HepG2 (cell line): Measurements from ENCODE around the gene PTPRC. TPM values are rescaled to one million over a fixed set of nuclear protein-coding genes. Genes with fewer than 3 reads are reported as not detected.

Experiments used
- ATAC-seq: fragments of 200-7000 bp; cut with Tn5 transposase; 3 replicates; pipeline ENCODE4 v1.9.1; 2020; ENCODE audit warnings: mild to moderate bottlenecking, moderate library complexity
- BruUV-seq: library from RNA; stranded (reverse); fragments of 400-500 nt; replicated peaks from 2 replicates; lab custom pipeline; 2021; lab: Mats Ljungman, UMichigan
- CTCF ChIA-PET: fragments of 300-600 bp; formaldehyde crosslinking; extraction: SDS; loops from one replicate; lab custom pipeline; 2021; ENCODE audit warnings: low total read pairs, inconsistent platforms, low intra/inter-chr PET ratio; lab: Yijun Ruan, JAX
- POLR2A ChIA-PET: fragments of 350-600 bp; sonication (Branson Sonifier 250); formaldehyde crosslinking; loops from one replicate; lab custom pipeline; 2020; ENCODE audit warnings: antibody characterized with exemption, inconsistent platforms; lab: Yijun Ruan, JAX
- DNase-seq: peaks from one replicate; pipeline ENCODE4 v3.0.0-alpha.2; 2015; ENCODE audit warnings: low spot score
- FAIRE-seq: peaks from 3 replicates; lab custom pipeline; 2011; peaks lifted over from hg19 to GRCh38; lab: Jason Lieb, UNC
- H2AFZ ChIP-seq: one replicate; pipeline ENCODE4 v1.6.1; 2011; ENCODE audit warnings: low read length, inconsistent platforms
- H3K27ac ChIP-seq: fragments of 300-600 bp; 3 replicates; pipeline ENCODE4 v1.8.0; 2011; ENCODE audit warnings: mixed run types, mild to moderate bottlenecking, mixed read lengths, low read length, inconsistent platforms; ENCODE audit not compliant: insufficient read depth; ENCODE audit errors: extremely low read length
- H3K27me3 ChIP-seq, 2 experiments: fragments of 200-600 bp in 1 of 2; 2 replicates in 1 of 2; 3 replicates in 1 of 2; pipeline versions ENCODE4 v1.6.0 to v1.8.0; 2011; ENCODE audit warnings: low read length in 2 of 2, mild to moderate bottlenecking in 2 of 2, moderate library complexity in 2 of 2, inconsistent platforms in 1 of 2; ENCODE audit not compliant: insufficient read depth in 2 of 2, control insufficient read depth in 1 of 2
- H3K36me3 ChIP-seq, 2 experiments: fragments of 200-600 bp in 1 of 2; replicated peaks in 1 of 2; 2 replicates in 1 of 2; 3 replicates in 1 of 2; pipeline versions ENCODE4 v1.5.1 to v1.8.0; 2011; ENCODE audit warnings: low read length in 2 of 2, inconsistent platforms in 1 of 2; ENCODE audit not compliant: insufficient read depth in 2 of 2, control insufficient read depth in 1 of 2
- H3K4me1 ChIP-seq: 2 replicates; pipeline ENCODE4 v1.5.1; 2012; ENCODE audit warnings: low read length, inconsistent platforms; ENCODE audit not compliant: insufficient read depth
- H3K4me2 ChIP-seq: 2 replicates; pipeline ENCODE4 v1.6.0; 2011; ENCODE audit warnings: low read depth, low read length, inconsistent platforms
- H3K4me3 ChIP-seq, 3 experiments: fragments of 200-600 bp in 1 of 3; sonication (generic), shearing (Covaris generic) in 1 of 3; replicated peaks in 1 of 3; 2 replicates each; pipeline ENCODE4 v1.5.1; 2011 to 2016; ENCODE audit warnings: low read length in 3 of 3, inconsistent platforms in 2 of 3, low read depth in 2 of 3, mild to moderate bottlenecking in 2 of 3, control low read depth in 1 of 3, mixed read lengths in 1 of 3; ENCODE audit not compliant: insufficient read depth in 1 of 3
- H3K79me2 ChIP-seq: one replicate; pipeline ENCODE4 v1.6.1; 2011; ENCODE audit warnings: low read length, inconsistent platforms; ENCODE audit not compliant: insufficient read depth
- H3K9ac ChIP-seq: 2 replicates; pipeline ENCODE4 v1.6.0; 2011; ENCODE audit warnings: mild to moderate bottlenecking, low read depth, low read length, inconsistent platforms; ENCODE audit not compliant: insufficient read depth
- H3K9me3 ChIP-seq: 2 replicates; pipeline ENCODE4 v1.5.1; 2012; ENCODE audit warnings: mild to moderate bottlenecking, low read length
- H4K20me1 ChIP-seq: 2 replicates; pipeline ENCODE4 v1.6.0; 2011; ENCODE audit warnings: inconsistent platforms, mild to moderate bottlenecking, low read length, moderate library complexity; ENCODE audit not compliant: insufficient read depth
- ASH2L ChIP-seq: fragments of 300-600, 200-600 bp; sonication (generic); IDR thresholded peaks from 2 replicates; pipeline ENCODE4 v1.7.0; 2017; ENCODE audit warnings: low read depth, mild to moderate bottlenecking, moderate library complexity, mixed read lengths, low read length; ENCODE audit not compliant: insufficient read length
- IKZF4 ChIP-seq: sonication (generic); formaldehyde crosslinking; IDR thresholded peaks from 2 replicates; pipeline ENCODE4 v1.5.1; 2020; ENCODE audit warnings: borderline replicate concordance, mild to moderate bottlenecking, low read depth, missing genetic modification reagents; ENCODE audit errors: not compliant biosample characterization
- MAFK ChIP-seq, 2 experiments: IDR thresholded peaks in 1 of 2; conservative IDR thresholded peaks in 1 of 2; 2 replicates each; pipeline ENCODE4 v1.6.1; 2011; ENCODE audit warnings: improper control_type of control experiment in 2 of 2, low read length in 2 of 2
- MBNL3 ChIP-seq: fragments of 250-450 bp; sonication (Bioruptor Pico); conservative IDR thresholded peaks from 2 replicates; pipeline ENCODE4 v1.8.0; 2022; ENCODE audit warnings: mild to moderate bottlenecking, inconsistent platforms
- NFATC3 ChIP-seq: sonication (generic); formaldehyde crosslinking; IDR thresholded peaks from 2 replicates; pipeline ENCODE4 v1.5.1; 2020; ENCODE audit warnings: mild to moderate bottlenecking, missing genetic modification reagents
- NFE2L2 ChIP-seq: fragments of 150-350 bp; IDR thresholded peaks from 2 replicates; pipeline ENCODE4 v1.6.1; 2014; ENCODE audit warnings: low read length
- NR2F2 ChIP-seq: IDR thresholded peaks from 2 replicates; pipeline ENCODE4 v1.6.1; 2012; ENCODE audit warnings: low read depth, inconsistent platforms, borderline replicate concordance
- PPARG ChIP-seq: conservative IDR thresholded peaks from 2 replicates; pipeline ENCODE4 v1.6.1; 2016; ENCODE audit warnings: missing biosample characterization, missing genetic modification reagents
- SYNCRIP ChIP-seq: fragments of 200-400 bp; formaldehyde crosslinking; IDR thresholded peaks from 2 replicates; pipeline ENCODE4 v1.6.1; 2018; ENCODE audit warnings: mild to moderate bottlenecking, low read depth, low read length; ENCODE audit not compliant: insufficient read depth
- XRCC5 ChIP-seq: fragments of 200-400 bp; formaldehyde crosslinking; optimal IDR thresholded peaks from 2 replicates; pipeline ENCODE3; 2017; ENCODE audit warnings: mild to moderate bottlenecking, low read length
- ZNF331 ChIP-seq: sonication (generic); formaldehyde crosslinking; IDR thresholded peaks from 2 replicates; pipeline ENCODE4 v1.4.0; 2020; ENCODE audit warnings: missing genetic modification reagents
- ZNF660 ChIP-seq: sonication (generic); formaldehyde crosslinking; IDR thresholded peaks from 2 replicates; pipeline ENCODE4 v1.5.1; 2020; ENCODE audit warnings: mild to moderate bottlenecking, low read depth, missing genetic modification reagents, borderline replicate concordance
- ZNF720 ChIP-seq: sonication (generic); formaldehyde crosslinking; IDR thresholded peaks from 2 replicates; pipeline ENCODE4 v1.4.0; 2020; ENCODE audit warnings: missing genetic modification reagents
- WGBS: methylation state at CpG from one replicate; pipeline ENCODE4 v1.1.6; 2017; ENCODE audit warnings: low lambda C conversion rate; 5-methylcytosine and 5-hydroxymethylcytosine counted together
- in situ Hi-C: cut with HindIII; loops from 2 replicates; pipeline ENCODE4 v1.10.0; 2017; ENCODE audit warnings: low pct_unique_long_range_greater_than_20kb; ENCODE audit not compliant: extremely low pct_ligation_motif_present
- intact Hi-C: fragments of 100-400 bp; cut with micrococcal nuclease; formaldehyde crosslinking; loops from one replicate; pipeline ENCODE4 v1.10.0; 2022; ENCODE audit not compliant: unreplicated experiment
- polyA plus RNA-seq, 8 experiments: library from polyadenylated mRNA; depleted of rRNA in 3 of 8; stranded (reverse) in 7 of 8; unstranded in 1 of 8; fragments of >200 nt; fragmentation: Illumina TruSeq in 4 of 8; extraction: Trizol in 4 of 8; gene quantifications; 2 replicates each; pipeline versions ENCODE4 v1.2.1 to v1.2.3, GENCODE V29; 2011 to 2016; ENCODE audit warnings: low read depth in 4 of 8, missing spikeins in 1 of 8, mixed read lengths in 1 of 8; ENCODE audit not compliant: insufficient read depth in 1 of 8
- total RNA-seq, 5 experiments: library from RNA; depleted of rRNA; stranded (reverse); fragments of >200 nt; fragmentation: Illumina TruSeq; extraction: Trizol; gene quantifications; 2 replicates each; pipeline ENCODE4 v1.2.3, GENCODE V29; 2016; ENCODE audit warnings: low read depth in 1 of 5
- TF ChIP-seq, protein P1 (sequence below): sonication (generic); formaldehyde crosslinking; IDR thresholded peaks from 2 replicates; pipeline ENCODE4 v1.5.0; 2020; ENCODE audit warnings: missing genetic modification reagents
- TF ChIP-seq, protein P2 (sequence below): sonication (generic); formaldehyde crosslinking; IDR thresholded peaks from 2 replicates; pipeline ENCODE4 v1.5.0; 2020; ENCODE audit warnings: mild to moderate bottlenecking, low read depth, missing genetic modification reagents, borderline replicate concordance
- TF ChIP-seq, protein P3 (sequence below): sonication (generic); formaldehyde crosslinking; IDR thresholded peaks from 2 replicates; pipeline ENCODE4 v1.5.1; 2020; ENCODE audit warnings: missing genetic modification reagents, mild to moderate bottlenecking, borderline replicate concordance

Gene PTPRC
- total and polyA plus RNA-seq, 2 of the 13 experiments (the other 11 are each of a cell fraction or from before 2014, with no cell fraction given), result not detected

DNA sequence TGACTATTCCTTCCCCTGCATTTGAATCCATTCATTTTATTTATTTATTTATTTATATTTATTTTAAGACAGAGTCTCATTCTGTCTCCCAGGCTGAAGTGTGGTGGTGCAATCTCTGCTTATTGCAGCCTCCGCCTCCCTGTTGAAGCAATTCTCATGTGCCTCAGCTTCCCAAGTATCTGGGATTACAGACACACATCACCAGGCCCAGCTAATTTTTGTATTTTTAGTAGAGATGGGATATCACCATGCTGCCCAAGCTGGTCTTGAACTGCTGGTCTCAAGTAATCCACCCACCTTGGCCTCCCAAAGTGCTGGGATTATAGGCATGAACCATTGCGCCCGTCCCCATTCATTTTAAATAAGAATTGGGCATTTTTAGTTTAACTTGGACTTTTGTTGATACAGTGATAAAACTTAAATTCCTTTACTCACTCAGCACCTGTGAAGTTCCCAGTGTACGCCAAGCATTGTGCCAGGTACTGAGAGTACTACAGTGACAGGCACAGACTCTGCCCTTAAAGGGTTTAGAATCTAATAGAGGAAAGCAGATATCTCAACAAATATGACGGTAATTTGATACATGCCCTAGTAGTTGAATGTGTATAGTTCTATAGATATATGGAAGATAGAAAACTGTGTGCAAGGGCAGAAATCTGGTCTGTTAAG, 90.5 kb downstream of the PTPRC start:
- 29% methylated on average over 5 of the region's 5 CpGs for WGBS
- Histone ChIP-seq H3K9me3 (no peaks in the 10 kb centered on the region), H3K27me3 (no peaks in the 10 kb centered on the region), H3K9ac (no peak overlapping the region), H2AFZ (no peak overlapping the region), H3K4me2 (no peak overlapping the region), H3K27ac (no peak overlapping the region), H3K4me1 (no peaks in the 10 kb centered on the region), H4K20me1 (no peaks in the 10 kb centered on the region), H3K36me3 (no peaks in the 10 kb centered on the region), H3K4me3 (no peak overlapping the region), H3K79me2 (no peaks in the 10 kb centered on the region)
- in situ Hi-C loops (no loop called here), intact Hi-C loops (no loop called here)
- no TSS peak for BruUV-seq
- ATAC-seq (no peak), DNase-seq (no peak), FAIRE-seq (no peak)
- no peak for TF ChIP-seq ZNF720 (CRISPR knock-in tag)
- TF ChIP-seq ZNF660 (CRISPR knock-in tag), result no peak
- TF ChIP-seq, protein P1, sequence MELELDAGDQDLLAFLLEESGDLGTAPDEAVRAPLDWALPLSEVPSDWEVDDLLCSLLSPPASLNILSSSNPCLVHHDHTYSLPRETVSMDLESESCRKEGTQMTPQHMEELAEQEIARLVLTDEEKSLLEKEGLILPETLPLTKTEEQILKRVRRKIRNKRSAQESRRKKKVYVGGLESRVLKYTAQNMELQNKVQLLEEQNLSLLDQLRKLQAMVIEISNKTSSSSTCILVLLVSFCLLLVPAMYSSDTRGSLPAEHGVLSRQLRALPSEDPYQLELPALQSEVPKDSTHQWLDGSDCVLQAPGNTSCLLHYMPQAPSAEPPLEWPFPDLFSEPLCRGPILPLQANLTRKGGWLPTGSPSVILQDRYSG, result no peak
- TF ChIP-seq XRCC5, result no peak
- ChIA-PET CTCF (no interaction called here), POLR2A (no interaction called here)

DNA sequence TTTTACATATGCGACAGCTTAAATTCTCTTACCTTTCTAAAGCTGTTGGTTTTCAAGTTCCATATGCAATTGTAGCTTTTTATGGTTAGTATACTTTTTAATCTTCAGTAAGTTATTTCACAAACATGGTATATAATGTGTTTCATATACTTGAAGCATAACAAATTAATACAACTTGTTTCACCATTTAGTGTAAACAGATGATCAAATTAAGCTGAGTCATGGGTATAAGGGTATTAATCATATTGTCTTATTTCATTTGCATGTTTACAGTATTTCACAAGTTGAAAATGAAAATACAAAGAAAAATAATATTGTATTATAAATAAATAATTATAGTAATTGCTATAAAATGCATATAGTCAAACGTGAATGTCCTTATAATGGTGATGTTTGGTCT, 92.1 kb downstream of the PTPRC start:
- DNase-seq (no peak), FAIRE-seq (no peak), ATAC-seq (no peak)
- Histone ChIP-seq H3K4me2 (no peak overlapping the region), H2AFZ (no peak overlapping the region), H3K9ac (no peak overlapping the region), H3K4me3 (no peak overlapping the region), H3K27ac (no peak overlapping the region), H3K4me1 (no peaks in the 10 kb centered on the region), H3K9me3 (no peaks in the 10 kb centered on the region), H3K27me3 (no peaks in the 10 kb centered on the region), H4K20me1 (no peaks in the 10 kb centered on the region), H3K79me2 (no peaks in the 10 kb centered on the region), H3K36me3 (no peaks in the 10 kb centered on the region)
- intact Hi-C loops, result no loop called here
- CTCF ChIA-PET, result no interaction called here
- in situ Hi-C loops, result no loop called here
- POLR2A ChIA-PET, result no interaction called here
- WGBS, result 50% methylated on average over 2 of the region's 2 CpGs
- BruUV-seq, result no TSS peak
- no peak for TF ChIP-seq NFATC3 (CRISPR knock-in tag)
- TF ChIP-seq MBNL3 (CRISPR knock-in tag), result no peak
- 0 out of 2 replicates have a peak, but pooled peaks have one; percentile 32 for TF ChIP-seq NFE2L2
- TF ChIP-seq, protein P2, sequence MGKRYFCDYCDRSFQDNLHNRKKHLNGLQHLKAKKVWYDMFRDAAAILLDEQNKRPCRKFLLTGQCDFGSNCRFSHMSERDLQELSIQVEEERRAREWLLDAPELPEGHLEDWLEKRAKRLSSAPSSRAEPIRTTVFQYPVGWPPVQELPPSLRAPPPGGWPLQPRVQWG (CRISPR knock-in tag), result no peak
- TF ChIP-seq NR2F2, result no peak
- TF ChIP-seq MAFK (conservative IDR thresholded peaks at IDR 0.05 in 1 of 2, IDR thresholded peaks at IDR 0.05 in 1 of 2; ENCODE audit: low read length in 2 of 2), result peak in 1 of 2 experiments; percentile 53; a peak in 2 of 4 replicates
- TF ChIP-seq, protein P3, sequence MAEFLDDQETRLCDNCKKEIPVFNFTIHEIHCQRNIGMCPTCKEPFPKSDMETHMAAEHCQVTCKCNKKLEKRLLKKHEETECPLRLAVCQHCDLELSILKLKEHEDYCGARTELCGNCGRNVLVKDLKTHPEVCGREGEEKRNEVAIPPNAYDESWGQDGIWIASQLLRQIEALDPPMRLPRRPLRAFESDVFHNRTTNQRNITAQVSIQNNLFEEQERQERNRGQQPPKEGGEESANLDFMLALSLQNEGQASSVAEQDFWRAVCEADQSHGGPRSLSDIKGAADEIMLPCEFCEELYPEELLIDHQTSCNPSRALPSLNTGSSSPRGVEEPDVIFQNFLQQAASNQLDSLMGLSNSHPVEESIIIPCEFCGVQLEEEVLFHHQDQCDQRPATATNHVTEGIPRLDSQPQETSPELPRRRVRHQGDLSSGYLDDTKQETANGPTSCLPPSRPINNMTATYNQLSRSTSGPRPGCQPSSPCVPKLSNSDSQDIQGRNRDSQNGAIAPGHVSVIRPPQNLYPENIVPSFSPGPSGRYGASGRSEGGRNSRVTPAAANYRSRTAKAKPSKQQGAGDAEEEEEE (CRISPR knock-in tag), result no peak
- TF ChIP-seq IKZF4, result no peak
- no peak for TF ChIP-seq PPARG (CRISPR knock-in tag)
- no peak for TF ChIP-seq SYNCRIP
- TF ChIP-seq ZNF331 (CRISPR knock-in tag), result no peak
- TF ChIP-seq ASH2L, result no peak
